Activated T-helper 9 cell treated with anti-CD3 and anti-CD28 coated beads, Interleukin-2, amount 50 U/mL, for 16 hours (primary cell): ENCODE measurements around the gene AARS2.
A peak's percentile ranks its signal among the peaks of the same experiment; 100 is the strongest.

Experiments used
- DNase-seq: peaks from one replicate; pipeline ENCODE4 v3.0.0-alpha.2; 2020; ENCODE audit warnings: low read depth

The AARS2 gene

GRCh38 chr6:44262467-44263353 lies 50.4 kb downstream of the AARS2 start:
- DNase-seq = no peak

GRCh38 chr6:44261581-44261980 lies 51.6 kb downstream of the AARS2 start:
- DNase-seq = no peak

- no peak for DNase-seq
Observed at GRCh38 chr6:44260451-44261297, 52.5 kb downstream of the AARS2 start.

GRCh38 chr6:44260011-44260410 lies 53.1 kb downstream of the AARS2 start:
- no peak for DNase-seq

- DNase-seq = no peak
Observed at GRCh38 chr6:44258921-44259320, 54.2 kb downstream of the AARS2 start.

- DNase-seq = no peak
Observed at GRCh38 chr6:44258325-44258863, 54.8 kb downstream of the AARS2 start.

- no peak for DNase-seq
Observed at GRCh38 chr6:44257753-44258324, 55.3 kb downstream of the AARS2 start.

- peak; percentile 54 for DNase-seq
Observed at GRCh38 chr6:44257025-44257752, 56.0 kb downstream of the AARS2 start, which contains the start of gene SLC35B2. Gene SLC35B2, minus strand, starts transcription at chr6:44257528. Its CDS starts 118 bp downstream, at chr6:44257410.

- no peak for DNase-seq
Observed at GRCh38 chr6:44256775-44257024, 56.4 kb downstream of the AARS2 start.

DNA sequence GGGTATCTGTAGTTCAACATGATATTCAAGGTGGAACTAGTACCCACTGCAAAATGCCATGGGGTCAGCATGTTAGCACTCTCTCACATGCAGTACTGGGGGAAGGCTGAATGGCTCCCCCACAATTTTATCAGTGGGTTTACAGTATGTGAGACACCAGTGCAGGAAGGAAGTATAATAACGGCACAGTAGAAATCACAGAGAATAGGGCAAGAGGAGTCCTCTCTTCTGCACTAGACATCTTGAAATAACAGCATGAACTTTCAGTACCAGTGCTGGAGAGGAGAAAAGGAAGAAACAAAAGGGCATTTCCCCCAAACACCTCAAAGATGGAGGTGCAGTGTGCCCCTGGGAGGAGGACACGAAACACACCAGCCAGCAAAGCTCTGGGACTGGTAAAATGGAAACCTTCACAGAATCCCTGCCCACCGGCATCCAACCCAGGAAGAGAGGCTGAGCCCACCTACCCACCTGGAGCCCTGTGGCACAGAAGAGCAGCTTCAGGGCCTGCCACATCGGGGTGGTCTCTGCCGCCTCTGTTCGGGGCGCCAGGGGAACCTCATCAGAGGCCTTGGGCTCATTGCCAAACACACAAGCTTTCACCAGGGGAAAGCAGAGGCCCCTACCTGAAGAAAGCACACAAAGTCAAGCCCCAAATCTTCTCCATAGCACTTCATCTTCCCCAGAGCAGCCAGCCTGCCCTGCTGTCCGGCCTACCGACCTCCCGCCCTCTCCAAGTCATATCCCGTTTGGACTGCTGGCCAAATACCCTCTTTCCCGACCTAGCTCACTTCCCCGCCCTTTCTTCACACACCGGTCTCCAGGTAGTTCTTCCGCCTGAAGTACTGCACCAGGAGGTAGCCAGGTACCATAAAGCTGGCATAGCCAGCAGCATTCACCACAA lies 57.0 kb downstream of the AARS2 start:
- no peak for DNase-seq

DNA sequence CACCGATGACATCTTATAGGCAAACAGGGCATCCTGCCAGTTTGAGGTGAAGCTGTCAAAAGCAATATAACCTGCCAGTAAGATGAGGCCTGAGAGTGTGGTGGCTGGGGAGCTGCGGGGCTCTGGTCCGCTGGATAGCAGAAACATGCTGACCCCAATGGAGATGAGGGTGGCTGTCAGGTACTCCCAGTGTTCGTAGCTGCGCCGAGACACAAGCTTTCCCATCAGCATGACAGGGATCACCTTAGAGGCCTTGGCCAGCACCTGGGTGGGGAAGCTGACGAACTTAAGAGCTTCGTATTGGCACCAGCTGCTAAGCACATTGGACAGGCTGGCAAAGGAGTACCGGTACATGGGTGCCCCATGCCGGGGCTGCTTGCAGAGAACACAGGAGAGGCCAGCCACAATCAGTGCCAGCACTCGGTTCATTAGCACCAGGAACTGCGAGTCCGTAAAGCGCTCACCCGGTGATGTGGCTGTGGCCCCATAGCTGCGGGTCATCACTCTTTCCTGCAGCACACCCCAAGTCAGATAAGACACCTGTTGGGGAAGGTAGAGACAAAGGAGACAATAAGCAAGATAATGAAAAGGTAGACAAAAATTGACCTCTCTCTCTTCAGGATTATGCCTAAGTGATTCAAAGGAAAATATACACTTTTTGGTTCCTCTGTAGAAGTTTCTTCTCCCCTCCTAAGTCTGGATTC lies 57.9 kb downstream of the AARS2 start:
- DNase-seq = no peak

GRCh38 chr6:44254191-44255104 lies 58.7 kb downstream of the AARS2 start:
- no peak for DNase-seq

DNA sequence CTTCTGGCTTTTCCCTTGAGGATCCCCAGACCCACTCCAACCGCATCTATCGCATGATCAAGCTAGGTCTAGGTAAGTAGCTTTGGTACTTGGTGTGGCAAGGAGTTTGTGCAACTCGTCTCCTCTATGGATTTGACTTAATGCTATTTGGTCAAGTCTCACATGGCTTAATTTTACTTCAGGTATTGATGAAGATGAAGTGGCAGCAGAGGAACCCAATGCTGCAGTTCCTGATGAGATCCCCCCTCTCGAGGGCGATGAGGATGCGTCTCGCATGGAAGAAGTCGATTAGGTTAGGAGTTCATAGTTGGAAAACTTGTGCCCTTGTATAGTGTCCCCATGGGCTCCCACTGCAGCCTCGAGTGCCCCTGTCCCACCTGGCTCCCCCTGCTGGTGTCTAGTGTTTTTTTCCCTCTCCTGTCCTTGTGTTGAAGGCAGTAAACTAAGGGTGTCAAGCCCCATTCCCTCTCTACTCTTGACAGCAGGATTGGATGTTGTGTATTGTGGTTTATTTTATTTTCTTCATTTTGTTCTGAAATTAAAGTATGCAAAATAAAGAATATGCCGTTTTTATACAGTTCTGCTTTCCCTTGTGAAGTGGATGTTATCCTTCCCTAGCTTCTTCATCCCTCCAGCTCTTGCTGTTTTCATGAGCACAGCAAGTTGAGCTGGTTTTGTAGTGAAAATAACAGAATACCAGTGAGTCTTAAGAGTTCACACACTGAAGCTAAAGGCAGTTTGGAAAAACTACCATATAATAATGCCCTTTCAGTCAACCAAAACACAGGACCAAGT lies 59.6 kb downstream of the AARS2 start:
- DNase-seq = peak; percentile 47

DNA sequence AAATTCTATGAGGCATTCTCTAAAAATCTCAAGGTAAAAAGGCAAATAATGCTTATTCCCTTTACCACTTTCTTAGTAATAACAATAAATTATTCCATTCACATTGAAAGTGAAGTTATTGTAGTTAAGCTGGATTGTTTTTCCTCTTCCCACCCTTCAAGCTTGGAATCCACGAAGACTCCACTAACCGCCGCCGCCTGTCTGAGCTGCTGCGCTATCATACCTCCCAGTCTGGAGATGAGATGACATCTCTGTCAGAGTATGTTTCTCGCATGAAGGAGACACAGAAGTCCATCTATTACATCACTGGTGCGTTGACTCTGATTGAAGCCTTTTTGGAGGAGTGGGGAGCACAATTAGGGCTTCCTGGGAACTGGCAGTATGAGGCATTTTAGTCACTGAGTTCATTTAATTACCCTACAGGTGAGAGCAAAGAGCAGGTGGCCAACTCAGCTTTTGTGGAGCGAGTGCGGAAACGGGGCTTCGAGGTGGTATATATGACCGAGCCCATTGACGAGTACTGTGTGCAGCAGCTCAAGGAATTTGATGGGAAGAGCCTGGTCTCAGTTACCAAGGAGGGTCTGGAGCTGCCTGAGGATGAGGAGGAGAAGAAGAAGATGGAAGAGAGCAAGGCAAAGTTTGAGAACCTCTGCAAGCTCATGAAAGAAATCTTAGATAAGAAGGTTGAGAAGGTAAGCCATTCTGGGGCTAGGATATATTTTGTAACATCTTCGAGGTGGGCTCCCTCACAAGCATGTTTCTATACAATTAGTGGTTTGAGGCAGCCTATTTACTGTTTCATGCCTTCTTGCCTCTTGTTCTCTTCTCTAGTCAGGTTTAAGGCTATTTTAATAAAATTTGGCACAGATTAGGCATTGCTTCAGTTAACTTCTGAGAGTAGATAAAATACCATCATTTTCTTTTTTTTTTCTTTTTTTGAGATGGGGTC lies 61.3 kb downstream of the AARS2 start:
- no peak for DNase-seq

GRCh38 chr6:44250718-44251123 lies 62.4 kb downstream of the AARS2 start:
- no peak for DNase-seq

GRCh38 chr6:44250067-44250717 lies 63.0 kb downstream of the AARS2 start:
- DNase-seq = no peak
